Activated CD4-positive, alpha-beta T cell treated with anti-CD3 and anti-CD28 coated beads for 36 hours (primary cell): ENCODE results near the gene CENPL. TPM values are rescaled to one million over a fixed set of nuclear protein-coding genes. Genes with fewer than 3 reads are reported as not detected.
A peak's percentile ranks its signal among the peaks of the same experiment; 100 is the strongest.
"Not testable (repeated sequence)": the region's sequence is repeated elsewhere in the genome, so short reads cannot be mapped to it uniquely, and the experiment has no call there.

ENCODE experiments used
- ATAC-seq: fragments of 200-7000 bp; cut with Tn5 transposase; one replicate; pipeline ENCODE4 v1.10.0; 2021; ENCODE audit warnings: mild to moderate bottlenecking, moderate library complexity
- CTCF ChIA-PET: fragments of 350-600 bp; sonication (Branson Sonifier 250); formaldehyde crosslinking; loops from one replicate; lab custom pipeline; 2021; ENCODE audit warnings: antibody characterized with exemption; lab: Charles Lee
- POLR2A ChIA-PET: fragments of 350-600 bp; sonication (Branson Sonifier 250); formaldehyde crosslinking; loops from one replicate; lab custom pipeline; 2021; ENCODE audit warnings: antibody characterized with exemption, inconsistent platforms; lab: Charles Lee
- DNase-seq: peaks from one replicate; pipeline ENCODE4 v3.0.0-alpha.2; 2020
- H3K27ac Mint-ChIP-seq: one replicate; pipeline ENCODE4 v1.8.0; 2021; ENCODE audit warnings: mixed read lengths
- H3K27me3 Mint-ChIP-seq: one replicate; pipeline ENCODE4 v1.8.0; 2021; ENCODE audit warnings: mixed read lengths
- H3K36me3 Mint-ChIP-seq: one replicate; pipeline ENCODE4 v1.8.0; 2021; ENCODE audit warnings: low read depth, mixed read lengths
- H3K4me1 Mint-ChIP-seq: one replicate; pipeline ENCODE4 v1.8.0; 2021; ENCODE audit warnings: mixed read lengths
- H3K4me3 Mint-ChIP-seq: one replicate; pipeline ENCODE4 v1.8.0; 2021; ENCODE audit warnings: mild to moderate bottlenecking, moderate library complexity, mixed read lengths
- H3K9me3 Mint-ChIP-seq: one replicate; pipeline ENCODE4 v1.8.0; 2021; ENCODE audit warnings: low read depth, mixed read lengths
- intact Hi-C, 2 experiments: fragments of 100-400 bp; cut with DNase I in 1 of 2; cut with micrococcal nuclease in 1 of 2; formaldehyde crosslinking; loops; one replicate each; pipeline versions ENCODE4 v1.14.2 to v1.15.1; 2022 to 2024; cut with DNase I, micrococcal nuclease
- total RNA-seq, 2 experiments: library from RNA; stranded (reverse); gene quantifications; one replicate each; pipeline ENCODE4 v1.2.3, GENCODE V29; 2021

The CENPL gene
- total RNA-seq, 2 experiments from 2014 or later: 26.1 to 27.2 TPM

- DNase-seq (no peak), ATAC-seq (no peak)
- CTCF ChIA-PET: interaction anchor here (1.4 kb wide), 1 partner anchor 20 kb away, joined by 3 read pairs; no protein-coding TSS in a partner anchor
- H3K36me3 Mint-ChIP-seq: peaks cover 40% of the 10 kb centered on the region
- no peaks in the 10 kb centered on the region for H3K27me3 Mint-ChIP-seq
- POLR2A ChIA-PET: interaction anchor here (1.0 to 2.6 kb wide), 4 partner anchors 8 to 11 kb away, joined by 3 to 8 read pairs (median 3); partner anchors contain the start of gene ZBTB37
- H3K4me1 Mint-ChIP-seq: no peaks in the 10 kb centered on the region
- H3K27ac Mint-ChIP-seq: no peak overlapping the region
- H3K4me3 Mint-ChIP-seq: no peak overlapping the region
- intact Hi-C loops: no loop called here
- no peaks in the 10 kb centered on the region for H3K9me3 Mint-ChIP-seq
Measured at GRCh38 chr1:173857363-173857917, 32.8 kb upstream of the CENPL start.

GRCh38 chr1:173856903-173857302 lies 32.2 kb upstream of the CENPL start:
- CTCF ChIA-PET: interaction anchor here (1.4 kb wide), 1 partner anchor 20 kb away, joined by 3 read pairs; no protein-coding TSS in a partner anchor
- Mint-ChIP-seq H3K4me1 (no peaks in the 10 kb centered on the region), H3K27ac (no peak overlapping the region), H3K4me3 (no peak overlapping the region), H3K9me3 (no peaks in the 10 kb centered on the region), H3K27me3 (no peaks in the 10 kb centered on the region), H3K36me3 (peaks cover 41% of the 10 kb centered on the region)
- POLR2A ChIA-PET: interaction anchor here (0.7 to 2.6 kb wide), 4 partner anchors 9 to 11 kb away, joined by 3 to 8 read pairs (median 3); partner anchors contain the start of gene ZBTB37
- no peak for DNase-seq
- intact Hi-C loops: no loop called here
- no peak for ATAC-seq

- Mint-ChIP-seq H3K4me3 (no peak overlapping the region), H3K27ac (no peak overlapping the region), H3K36me3 (peaks cover 41% of the 10 kb centered on the region), H3K4me1 (no peaks in the 10 kb centered on the region), H3K9me3 (no peaks in the 10 kb centered on the region), H3K27me3 (no peaks in the 10 kb centered on the region)
- intact Hi-C loops: no loop called here
- DNase-seq (no peak), ATAC-seq (no peak)
- ChIA-PET CTCF (interaction anchor here (0.6 kb wide), 1 partner anchor 164 kb away, joined by 3 read pairs; no protein-coding TSS in a partner anchor), POLR2A (interaction anchor here (2.6 kb wide), 1 partner anchor 10 kb away, joined by 8 read pairs; no protein-coding TSS in a partner anchor)
Measured at GRCh38 chr1:173856014-173856413, 31.3 kb upstream of the CENPL start.

GRCh38 chr1:173853074-173853473 lies 28.4 kb upstream of the CENPL start:
- DNase-seq (no peak), ATAC-seq (no peak)
- Mint-ChIP-seq H3K27me3 (no peaks in the 10 kb centered on the region), H3K4me1 (no peaks in the 10 kb centered on the region), H3K4me3 (no peak overlapping the region), H3K9me3 (no peaks in the 10 kb centered on the region), H3K27ac (no peak overlapping the region), H3K36me3 (peaks cover 44% of the 10 kb centered on the region)
- CTCF ChIA-PET: interaction anchor here (1.6 kb wide), 1 partner anchor 18 kb away, joined by 3 read pairs; no protein-coding TSS in a partner anchor
- intact Hi-C loops: no loop called here
- POLR2A ChIA-PET: no interaction called here

- Mint-ChIP-seq H3K4me1 (no peaks in the 10 kb centered on the region), H3K27ac (no peak overlapping the region), H3K9me3 (no peaks in the 10 kb centered on the region), H3K4me3 (no peak overlapping the region), H3K36me3 (peaks cover 43% of the 10 kb centered on the region), H3K27me3 (no peaks in the 10 kb centered on the region)
- CTCF ChIA-PET: interaction anchor here (0.8 to 1.6 kb wide), 4 partner anchors 10 to 70 kb away, joined by 3 to 6 read pairs (median 3); no protein-coding TSS in a partner anchor
- no peak for DNase-seq
- ATAC-seq: no peak
- intact Hi-C loops: no loop called here
- POLR2A ChIA-PET: interaction anchor here (0.6 to 1.3 kb wide), 3 partner anchors 9 to 295 kb away, joined by 3 to 4 read pairs (median 3); no protein-coding TSS in a partner anchor
Measured at GRCh38 chr1:173852105-173852504, 27.4 kb upstream of the CENPL start.

DNA sequence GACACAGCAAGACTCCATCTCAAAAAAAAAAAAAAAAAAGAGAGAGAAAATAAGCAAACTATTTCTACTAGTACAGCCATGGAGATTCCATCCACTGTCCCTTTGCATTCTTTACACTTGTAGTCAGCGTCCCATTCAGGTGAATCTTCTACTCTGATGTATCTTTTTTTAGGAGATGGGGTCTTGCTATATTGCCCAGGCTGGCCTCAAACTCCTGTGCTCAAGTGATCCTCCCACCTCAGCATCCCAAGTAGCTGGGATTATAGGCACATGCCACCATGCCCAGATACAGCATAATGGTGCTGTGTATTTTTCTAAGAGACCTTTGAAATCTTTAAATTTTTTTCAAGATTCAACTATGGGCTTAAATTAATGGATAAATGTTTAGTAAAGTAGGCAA lies 8.1 kb upstream of the CENPL start:
- CTCF ChIA-PET: no interaction called here
- Mint-ChIP-seq H3K27ac (no peak overlapping the region), H3K36me3 (peaks cover 25% of the 10 kb centered on the region), H3K4me3 (no peak overlapping the region), H3K27me3 (no peaks in the 10 kb centered on the region), H3K4me1 (peaks cover 8% of the 10 kb centered on the region), H3K9me3 (no peaks in the 10 kb centered on the region)
- POLR2A ChIA-PET: no interaction called here
- ATAC-seq (no peak), DNase-seq (no peak)
- intact Hi-C loops: no loop called here

DNA sequence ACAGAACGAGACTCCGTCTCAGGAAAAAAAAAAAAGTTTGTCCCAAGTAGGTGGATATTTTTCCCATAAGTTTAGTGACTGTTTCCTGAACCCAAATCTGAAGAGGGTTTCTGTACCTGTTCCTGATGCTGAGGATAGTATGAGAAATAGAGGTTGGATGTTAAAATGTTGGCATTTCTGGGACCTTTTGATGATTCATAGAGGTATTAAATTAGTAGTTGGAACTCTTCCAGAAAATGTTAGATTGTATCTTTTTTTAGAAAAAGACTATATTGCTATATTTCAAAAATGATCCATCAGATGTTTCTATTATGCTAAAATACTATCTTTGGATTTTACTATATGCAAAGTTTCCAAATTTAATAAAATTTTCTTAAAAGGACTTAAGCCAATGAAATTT lies 2.9 kb upstream of the CENPL start:
- ChIA-PET POLR2A (no interaction called here), CTCF (no interaction called here)
- peaks cover 35% of the 10 kb centered on the region for H3K36me3 Mint-ChIP-seq
- intact Hi-C loops: no loop called here
- ATAC-seq (no peak), DNase-seq (no peak)
- peak overlapping the region; percentile 32 for H3K4me3 Mint-ChIP-seq
- H3K9me3 Mint-ChIP-seq: no peaks in the 10 kb centered on the region
- H3K4me1 Mint-ChIP-seq: peaks cover 37% of the 10 kb centered on the region
- H3K27me3 Mint-ChIP-seq: no peaks in the 10 kb centered on the region
- peak overlapping the region; percentile 55 for H3K27ac Mint-ChIP-seq

DNA sequence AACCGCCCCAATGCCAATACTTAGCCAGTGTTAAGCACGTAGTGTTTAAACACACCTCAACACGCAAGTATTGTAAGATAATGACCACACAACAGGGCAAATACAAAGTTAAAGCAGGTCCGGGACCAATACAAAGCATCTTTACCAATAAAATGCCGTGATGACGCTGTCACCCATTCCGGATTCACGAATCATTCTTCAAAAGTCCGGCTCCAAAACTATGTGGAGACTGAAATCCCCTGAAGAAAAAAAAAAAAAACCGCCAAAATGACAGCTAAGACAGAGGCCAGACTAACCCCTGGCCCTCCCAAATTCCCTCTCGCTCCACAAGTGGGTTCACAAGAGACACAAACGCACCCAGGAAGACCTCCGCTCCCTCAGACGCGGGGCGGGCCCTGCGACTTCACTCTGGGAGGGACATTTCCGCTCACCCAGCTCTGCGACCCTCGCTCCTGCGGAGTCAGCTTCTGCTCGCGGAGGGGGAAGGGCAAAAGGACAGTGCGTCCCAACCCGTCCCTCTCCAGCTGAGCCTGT lies 835 bp downstream of the CENPL start:
- CTCF ChIA-PET: interaction anchor here (0.7 to 2.4 kb wide), 6 partner anchors 10 to 394 kb away, joined by 3 to 10 read pairs (median 4); partner anchors contain the start of genes PRDX6 and ZBTB37
- POLR2A ChIA-PET: interaction anchor here (0.6 to 1.5 kb wide), 10 partner anchors 13 to 394 kb away, joined by 3 to 15 read pairs (median 5); partner anchors contain the start of genes GAS5, KLHL20 and ZBTB37
- Mint-ChIP-seq H3K27me3 (no peaks in the 10 kb centered on the region), H3K9me3 (no peaks in the 10 kb centered on the region), H3K4me3 (peak overlapping the region; percentile 94), H3K36me3 (peaks cover 37% of the 10 kb centered on the region), H3K27ac (peak overlapping the region; percentile 99), H3K4me1 (peaks cover 52% of the 10 kb centered on the region)
- DNase-seq: no peak
- peak; percentile 40 for ATAC-seq
- intact Hi-C loops: loop anchor here (1.0 to 5.0 kb wide), 13 partner anchors 44 to 1292 kb away; partner anchors contain the start of genes KLHL20 (in 2 of the 2), PRDX6 (in 2 of the 2), ZBTB37 (in 2 of the 2) and RABGAP1L (in 1 of the 2)

DNA sequence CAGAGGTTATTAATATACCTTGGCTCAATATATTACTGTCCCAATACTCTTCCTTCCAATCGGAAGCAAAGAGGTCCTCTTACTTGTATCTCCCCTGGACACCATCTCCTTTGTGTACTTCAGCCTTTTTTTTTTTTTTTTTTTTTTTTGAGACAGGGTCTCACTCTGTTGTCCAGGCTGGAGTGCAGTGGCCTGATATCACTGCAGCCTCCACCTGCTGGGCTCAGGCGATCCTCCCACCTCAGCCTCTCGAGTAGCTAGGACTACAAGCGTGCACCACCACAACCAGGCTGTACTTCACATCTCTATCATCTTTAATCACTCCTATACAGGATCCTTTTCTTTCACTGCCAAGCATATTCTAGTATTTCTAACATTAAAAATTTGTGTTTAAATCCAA lies 3.0 kb downstream of the CENPL start:
- intact Hi-C loops: loop anchor here in 1 of 2 experiments (5.0 kb wide), 2 partner anchors 1074 to 1181 kb away; no protein-coding TSS in a partner anchor
- Mint-ChIP-seq H3K36me3 (peaks cover 39% of the 10 kb centered on the region), H3K9me3 (no peaks in the 10 kb centered on the region), H3K27ac (no peak overlapping the region), H3K4me1 (peaks cover 36% of the 10 kb centered on the region), H3K27me3 (no peaks in the 10 kb centered on the region), H3K4me3 (no peak overlapping the region)
- ChIA-PET POLR2A (no interaction called here), CTCF (interaction anchor here (0.6 to 1.3 kb wide), 3 partner anchors 54 to 344 kb away, joined by 3 to 4 read pairs (median 3); no protein-coding TSS in a partner anchor)
- ATAC-seq: no peak
- no peak for DNase-seq

GRCh38 chr1:173818459-173818858 lies 6.2 kb downstream of the CENPL start:
- POLR2A ChIA-PET: interaction anchor here (0.8 kb wide), 1 partner anchor 205 kb away, joined by 3 read pairs; no protein-coding TSS in a partner anchor
- intact Hi-C loops: no loop called here
- Mint-ChIP-seq H3K4me1 (peaks cover 39% of the 10 kb centered on the region), H3K27me3 (no peaks in the 10 kb centered on the region), H3K9me3 (no peaks in the 10 kb centered on the region), H3K27ac (no peak overlapping the region), H3K4me3 (no peak overlapping the region), H3K36me3 (peaks cover 43% of the 10 kb centered on the region)
- CTCF ChIA-PET: interaction anchor here (1.4 kb wide), 1 partner anchor 36 kb away, joined by 3 read pairs; no protein-coding TSS in a partner anchor
- no peak for ATAC-seq
- no peak for DNase-seq

DNA sequence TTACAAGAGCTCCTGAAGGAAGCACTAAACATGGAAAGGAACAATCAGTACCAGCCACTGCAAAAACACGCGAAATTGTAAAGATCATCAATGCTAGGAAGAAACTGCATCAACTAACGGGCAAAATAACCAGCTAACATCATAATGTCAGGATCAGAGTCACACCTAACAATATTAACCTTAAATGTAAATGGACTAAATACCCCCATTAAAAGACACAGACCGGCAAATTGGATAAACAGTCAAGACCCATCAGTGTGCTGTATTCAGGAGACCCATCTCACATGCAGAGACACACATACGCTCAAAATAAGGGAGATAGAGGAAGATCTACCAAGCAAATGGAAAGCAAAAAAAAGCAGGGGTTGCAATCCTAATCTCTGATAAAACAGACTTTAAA lies 11.0 kb downstream of the CENPL start:
- peaks cover 54% of the 10 kb centered on the region for H3K36me3 Mint-ChIP-seq
- POLR2A ChIA-PET: not testable (repeated sequence)

More for the DNA sequence above, 11.0 kb downstream of the CENPL start:
- H3K27me3 Mint-ChIP-seq, H3K27ac Mint-ChIP-seq, DNase-seq, CTCF ChIA-PET, ATAC-seq, intact Hi-C loops, H3K9me3 Mint-ChIP-seq, H3K4me3 Mint-ChIP-seq: not testable (repeated sequence)
- peaks cover 18% of the 10 kb centered on the region for H3K4me1 Mint-ChIP-seq
